ENCODE measurements around the gene CCDC142. TPM values are rescaled to one million over a fixed set of nuclear protein-coding genes. Genes with fewer than 3 reads are reported as not detected.
"Not testable (repeated sequence)": the region's sequence is repeated elsewhere in the genome, so short reads cannot be mapped to it uniquely, and the experiment has no call there.

CCDC142 gene
- total RNA-seq, 1 experiment from 2014 or later: 2.2 TPM

DNA sequence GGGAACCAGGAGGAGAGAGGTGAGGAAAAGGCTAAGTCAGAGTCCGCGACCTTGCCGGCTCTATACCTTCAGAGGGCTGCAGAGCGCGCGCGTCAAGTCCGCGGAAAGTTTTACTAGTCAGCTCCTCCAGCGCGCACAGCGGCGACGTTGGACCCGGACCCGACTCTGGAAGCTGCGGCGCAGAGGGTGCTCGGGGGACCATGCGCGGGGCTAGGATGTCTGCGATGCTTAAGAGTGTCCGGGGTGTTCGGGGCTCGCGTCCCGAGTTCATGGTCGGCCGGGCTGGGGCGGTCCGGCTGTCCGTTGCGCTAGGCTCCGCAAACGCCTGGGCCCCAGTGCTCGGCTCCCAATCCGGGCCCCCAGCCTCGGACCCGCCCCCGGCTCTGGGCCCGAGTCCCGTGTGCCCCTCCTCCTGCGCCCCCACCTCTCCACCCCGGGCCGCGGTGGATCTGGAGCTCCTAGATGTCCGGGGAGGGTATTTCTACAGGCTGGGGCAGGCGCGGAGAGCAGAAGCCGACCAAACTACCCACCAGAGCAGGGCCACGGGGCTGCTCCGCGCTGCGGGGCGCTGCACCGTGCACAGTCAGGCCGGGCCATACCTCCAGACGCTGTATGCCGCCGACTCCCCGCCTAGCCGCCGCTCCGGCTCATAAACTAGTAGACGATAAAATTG lies 16.6 kb upstream of the CCDC142 start, which contains the start of gene LBX2:
Gene LBX2, minus strand, starts transcription at position 337 of the 673 bp plus-strand sequence. Its CDS starts 66 bp downstream, at position 271.
- DNase-seq (ENCODE audit: low spot score): no peak

GRCh38 chr2:74498500-74499266 lies 15.9 kb upstream of the CCDC142 start:
- DNase-seq (ENCODE audit: low spot score): no peak

DNA sequence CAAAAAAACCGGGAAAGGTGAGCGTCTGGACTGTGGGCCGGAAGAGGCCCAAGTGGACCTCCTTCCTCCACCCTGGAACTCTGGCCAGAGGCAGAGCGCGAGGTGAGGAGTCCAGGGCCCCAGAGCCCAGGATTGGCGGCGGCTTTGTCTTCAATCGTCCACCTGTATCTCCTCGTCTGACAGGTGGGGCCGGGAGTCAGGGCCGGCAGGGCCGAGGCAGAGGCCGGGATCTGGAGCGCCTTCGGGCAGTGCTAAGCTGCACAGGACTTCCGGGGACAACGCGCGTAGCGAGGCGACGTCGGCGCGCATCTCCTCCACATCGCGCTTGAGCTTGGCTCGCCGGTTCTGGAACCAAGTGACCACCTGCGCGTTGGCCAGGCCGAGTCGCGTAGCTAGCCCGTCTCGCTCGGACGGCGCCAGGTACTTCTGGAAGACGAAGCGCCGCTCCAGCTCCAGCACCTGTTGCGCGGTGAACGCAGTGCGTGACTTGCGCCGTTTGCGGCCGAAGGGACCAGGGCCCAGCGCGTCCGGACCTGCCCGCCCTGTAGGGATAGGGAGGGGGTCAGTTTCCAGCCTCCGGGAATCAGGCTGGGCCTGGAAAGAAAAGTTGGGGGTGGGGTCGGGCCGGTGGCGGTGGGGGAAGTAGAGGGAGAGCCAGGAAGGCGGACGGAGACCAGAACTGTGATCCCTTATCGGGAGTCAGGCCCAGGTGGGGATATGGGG lies 15.1 kb upstream of the CCDC142 start:
- no peak for DNase-seq (ENCODE audit: low spot score)

DNA sequence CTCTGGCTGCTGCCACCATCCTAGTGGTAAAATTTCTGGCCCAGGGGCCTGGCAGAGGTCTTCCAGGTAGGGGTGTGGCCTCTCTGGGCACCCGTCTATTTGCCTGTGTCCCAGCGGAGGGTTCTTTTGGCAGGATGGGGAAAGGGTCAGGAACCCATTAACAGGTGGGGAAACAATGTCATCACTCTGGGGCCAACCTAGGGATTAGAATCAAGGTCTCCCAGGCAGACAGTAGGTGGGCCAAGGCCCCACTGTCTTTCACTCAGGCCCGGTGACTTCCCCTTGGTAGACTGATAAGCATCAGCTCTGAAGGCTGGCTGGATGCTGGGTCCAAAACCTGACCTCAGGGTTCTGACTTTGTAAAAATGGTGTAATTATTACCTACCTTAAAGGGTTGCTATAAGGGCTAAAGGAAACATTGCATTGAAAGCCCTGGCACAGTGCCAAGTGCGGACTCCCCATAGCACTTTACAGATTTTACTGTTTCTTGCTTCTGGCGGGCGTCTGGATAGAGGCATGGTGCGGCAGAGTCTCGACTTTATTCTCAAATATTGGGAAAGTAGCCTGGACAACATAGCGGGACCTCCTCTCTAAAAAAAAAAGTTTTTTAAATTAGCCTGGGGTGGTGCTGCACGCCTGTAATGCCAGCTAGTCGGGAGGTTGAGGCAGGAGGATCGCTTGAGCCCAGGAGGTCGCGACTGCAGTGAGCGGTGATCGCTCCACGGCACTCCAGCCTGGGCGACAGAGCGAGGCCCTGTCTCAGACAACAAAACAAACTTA lies 14.4 kb upstream of the CCDC142 start:
- no peak for DNase-seq (ENCODE audit: low spot score)

- no peak for DNase-seq (ENCODE audit: low spot score)
Observed at GRCh38 chr2:74495440-74495839, 12.6 kb upstream of the CCDC142 start.

GRCh38 chr2:74493546-74493945 lies 10.7 kb upstream of the CCDC142 start:
- DNase-seq (ENCODE audit: low spot score): no peak

DNA sequence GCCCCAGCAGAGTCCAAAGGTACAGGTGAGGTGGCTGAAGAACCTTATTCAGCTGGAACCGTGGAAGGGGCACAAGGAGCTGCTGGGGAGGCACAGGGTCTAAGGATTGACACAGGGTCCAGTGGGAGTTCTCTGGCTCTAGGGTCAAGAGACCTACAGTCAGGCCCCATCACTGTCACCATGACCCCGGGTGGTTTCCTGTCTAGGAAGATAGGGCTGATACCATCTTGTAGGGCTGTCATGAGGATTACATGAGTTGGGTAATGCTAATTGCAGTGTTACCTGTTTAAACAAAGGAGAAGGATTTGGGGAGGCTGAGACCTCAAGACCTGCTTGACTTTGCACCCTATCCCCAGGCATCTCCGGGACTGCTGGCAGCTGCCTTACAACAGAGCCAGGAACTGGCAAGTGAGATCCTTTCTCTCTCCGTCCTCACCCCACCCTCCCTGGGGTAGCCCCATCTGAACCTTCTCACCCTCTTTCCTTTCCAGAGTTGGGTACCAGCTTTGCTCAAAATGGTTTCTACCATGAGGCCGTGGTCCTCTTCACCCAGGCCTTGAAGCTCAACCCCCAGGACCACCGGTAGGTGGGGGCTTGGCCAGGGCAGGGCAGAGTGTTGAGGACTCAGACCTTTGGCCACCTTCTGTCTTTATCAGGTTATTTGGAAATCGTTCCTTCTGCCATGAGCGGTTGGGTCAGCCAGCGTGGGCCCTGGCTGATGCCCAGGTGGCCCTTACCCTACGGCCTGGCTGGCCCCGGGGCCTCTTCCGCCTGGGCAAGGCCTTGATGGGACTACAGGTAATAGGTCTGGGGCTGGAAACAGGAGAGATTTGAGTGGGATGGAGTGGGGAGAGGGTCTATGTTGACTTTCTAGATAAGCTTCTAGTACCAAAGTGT lies 9.1 kb upstream of the CCDC142 start:
- DNase-seq (ENCODE audit: low spot score): no peak

DNA sequence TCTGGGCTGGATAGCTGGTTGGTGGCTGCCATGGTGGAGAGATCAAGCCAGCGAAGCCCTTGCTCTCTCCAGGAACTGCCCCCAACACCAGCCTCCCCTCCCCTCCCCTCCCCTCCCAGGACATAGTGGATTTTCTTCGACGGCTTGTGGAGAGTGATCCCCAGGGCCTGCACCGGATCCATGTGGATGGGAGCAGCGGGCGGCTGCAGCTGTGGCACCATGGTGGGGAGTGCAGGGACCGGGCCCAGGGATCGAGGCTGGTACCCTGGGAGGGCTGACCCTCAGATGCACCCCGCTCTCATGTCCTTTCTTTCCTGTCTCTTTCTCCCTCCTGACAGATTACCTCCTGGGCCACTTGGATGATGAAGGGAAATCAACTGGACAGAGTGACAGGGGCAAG lies 7.1 kb upstream of the CCDC142 start:
- no peak for DNase-seq (ENCODE audit: low spot score)

- DNase-seq (ENCODE audit: low spot score): no peak
Observed at GRCh38 chr2:74488643-74489481, 6.1 kb upstream of the CCDC142 start.

- DNase-seq (ENCODE audit: low spot score): no peak
Observed at GRCh38 chr2:74486141-74486540, 3.3 kb upstream of the CCDC142 start.

DNA sequence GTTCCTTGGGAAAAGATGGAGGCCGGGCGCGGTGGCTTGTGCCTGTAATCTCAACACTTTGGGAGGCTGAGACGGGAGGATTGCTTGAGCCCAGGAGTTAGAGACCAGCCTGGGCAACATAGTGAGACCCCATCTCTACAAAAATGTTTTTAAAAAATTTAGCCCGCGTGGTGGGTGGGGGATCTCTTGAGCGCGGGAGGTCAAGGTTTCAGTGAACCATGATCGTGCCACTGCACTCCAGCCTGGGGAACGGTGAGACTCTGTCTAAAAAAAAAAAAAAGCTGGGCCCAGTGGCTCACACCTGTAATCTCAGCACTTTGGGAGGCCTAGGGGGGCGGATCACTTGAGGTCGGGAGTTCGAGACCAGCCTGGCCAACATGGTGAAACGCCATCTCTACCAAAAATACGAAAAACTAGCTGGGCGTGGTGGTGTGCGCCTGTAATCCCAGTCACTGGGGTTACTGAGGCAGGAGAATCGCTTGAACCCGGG lies 922 bp upstream of the CCDC142 start:
- DNase-seq (ENCODE audit: low spot score): not testable (repeated sequence)

GRCh38 chr2:74481961-74482800 lies 617 bp downstream of the CCDC142 start:
- DNase-seq (ENCODE audit: low spot score): no peak

DNA sequence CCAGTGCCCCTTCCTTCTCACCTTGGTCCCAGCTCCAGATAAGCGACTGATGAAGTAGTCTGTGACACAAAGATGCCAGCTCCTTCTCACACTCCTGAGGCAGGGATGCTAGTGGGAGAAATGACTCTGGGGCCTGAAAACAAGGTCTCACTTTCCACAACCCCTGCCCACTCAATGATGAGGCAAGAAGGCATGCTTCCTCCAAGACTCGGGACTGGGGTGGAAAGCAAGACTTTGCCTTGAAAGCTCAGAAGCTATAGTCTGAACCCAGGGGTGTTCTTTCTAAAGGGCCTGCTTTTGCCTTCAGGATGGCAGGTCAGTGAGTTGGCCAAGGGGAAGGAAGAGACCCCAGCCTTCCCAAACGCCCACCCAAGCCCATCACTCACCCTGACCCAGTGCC lies 1.4 kb downstream of the CCDC142 start:
- no peak for DNase-seq (ENCODE audit: low spot score)

DNA sequence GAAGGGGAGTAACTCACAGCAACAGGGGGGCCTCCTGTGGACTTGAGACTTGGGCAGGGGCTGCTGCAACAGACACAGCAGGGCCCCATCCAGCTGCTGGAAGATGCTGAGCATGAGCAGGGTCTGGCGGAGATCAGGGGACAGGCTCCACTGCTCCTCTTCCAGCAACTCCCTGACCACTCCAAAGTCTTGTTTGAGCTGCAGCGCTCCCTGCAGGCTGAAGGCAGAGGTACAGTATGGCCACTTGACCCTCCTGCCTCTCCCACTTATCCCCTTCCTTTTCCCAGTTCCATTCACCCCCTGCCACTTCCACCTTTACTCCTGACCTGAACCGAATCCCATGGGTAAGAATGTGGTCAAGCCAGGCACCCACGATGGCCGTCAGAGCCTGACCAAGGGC lies 7.9 kb downstream of the CCDC142 start:
- no peak for DNase-seq (ENCODE audit: low spot score)

DNA sequence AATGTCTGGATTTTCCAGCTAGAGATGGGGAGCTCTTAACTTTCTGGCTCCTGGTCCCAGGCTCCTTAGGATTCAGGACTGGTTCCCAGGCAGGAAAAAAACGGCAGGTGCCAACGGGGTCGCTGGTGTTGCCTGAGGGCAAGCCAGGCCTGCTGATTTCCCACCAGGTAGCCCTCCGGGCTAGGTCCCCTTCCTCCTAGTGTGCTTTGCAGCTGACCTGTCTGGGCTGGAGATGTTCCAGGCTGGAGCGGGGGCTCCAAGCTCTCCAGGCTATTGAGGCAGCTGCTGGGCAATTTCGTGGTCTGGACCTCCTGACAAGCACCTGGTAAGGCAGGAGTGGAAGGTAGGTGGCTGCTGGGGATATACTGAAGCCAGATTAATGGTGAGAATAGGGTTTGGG lies 8.3 kb downstream of the CCDC142 start:
- no peak for DNase-seq (ENCODE audit: low spot score)

- DNase-seq (ENCODE audit: low spot score): no peak
Observed at GRCh38 chr2:74472945-74473258, 9.9 kb downstream of the CCDC142 start.

- DNase-seq (ENCODE audit: low spot score): peak; percentile 88
Observed at GRCh38 chr2:74472086-74472944, 10.5 kb downstream of the CCDC142 start, which contains the start of gene MRPL53. MRPL53 (minus strand) TSS chr2:74472680; CDS start chr2:74472660, 20 bp downstream.
